SK-MEL-5 (cell line): ENCODE data around the gene MAN2B2. TPM values are rescaled to one million over a fixed set of nuclear protein-coding genes. Genes with fewer than 3 reads are reported as not detected.
"Not testable (repeated sequence)": the region's sequence is repeated elsewhere in the genome, so short reads cannot be mapped to it uniquely, and the experiment has no call there.

Experiments used
- DNase-seq: peaks from one replicate; pipeline ENCODE4 v3.0.0-alpha.2; 2016; ENCODE audit warnings: low read depth, low spot score
- in situ Hi-C: cut with HindIII; loops from 2 replicates; pipeline ENCODE4 v1.10.0; 2016; ENCODE audit warnings: low sequenced_read_pairs, high pct_unique_total_duplicates, low pct_unique_long_range_greater_than_20kb
- total RNA-seq: library from RNA; depleted of rRNA; stranded (reverse); fragments of >200 nt; shearing (Covaris generic); gene quantifications from 2 replicates; pipeline ENCODE4 v1.2.3, GENCODE V29; 2014

Gene MAN2B2
- total RNA-seq, 1 experiment from 2014 or later, result 12.4 TPM

- in situ Hi-C loops, result no loop called here
- no peak for DNase-seq
Observed at GRCh38 chr4:6619116-6619465, 44.1 kb downstream of the MAN2B2 start.

DNA sequence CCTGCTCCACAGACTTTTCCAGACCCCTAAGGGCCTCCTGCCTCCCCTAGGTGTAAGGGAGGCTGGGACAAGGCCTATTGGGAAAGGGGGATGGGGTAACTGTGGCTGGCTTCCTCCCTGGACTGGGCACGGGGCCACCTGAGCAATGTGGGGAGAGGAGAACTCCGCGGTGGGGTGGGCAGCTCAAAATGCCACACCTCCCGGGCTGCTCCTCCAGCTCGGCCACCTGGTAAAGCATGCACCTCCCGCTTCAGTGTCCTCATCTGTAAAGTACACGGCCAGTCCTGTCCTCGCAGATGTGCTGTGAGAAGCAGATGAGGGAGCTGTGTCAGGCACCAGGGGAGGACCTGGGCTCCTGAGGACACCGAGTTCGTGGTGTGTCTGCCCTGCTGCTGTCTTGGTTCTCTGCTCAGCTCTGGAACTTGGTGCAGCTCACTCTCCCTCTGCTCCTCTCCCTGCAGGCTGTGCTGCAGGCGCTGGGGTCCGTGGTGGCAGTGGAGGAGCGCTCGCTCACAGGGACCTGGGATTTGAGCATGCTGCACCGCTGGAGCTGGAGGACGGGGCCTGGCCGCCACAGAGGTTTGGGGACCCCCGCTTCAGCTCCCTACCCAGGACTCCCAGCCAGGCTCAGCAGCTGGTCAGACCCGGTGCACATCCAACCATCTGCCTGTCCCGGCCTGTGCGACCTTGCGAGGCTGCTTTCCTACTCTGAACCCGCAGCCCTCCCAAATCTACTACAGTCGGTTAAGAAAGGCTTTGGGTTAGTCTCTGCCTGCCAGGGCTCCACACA, 44.7 kb downstream of the MAN2B2 start:
- no peak for DNase-seq
- in situ Hi-C loops, result no loop called here

GRCh38 chr4:6620296-6620695, 45.3 kb downstream of the MAN2B2 start:
- in situ Hi-C loops, result no loop called here
- no peak for DNase-seq

DNA sequence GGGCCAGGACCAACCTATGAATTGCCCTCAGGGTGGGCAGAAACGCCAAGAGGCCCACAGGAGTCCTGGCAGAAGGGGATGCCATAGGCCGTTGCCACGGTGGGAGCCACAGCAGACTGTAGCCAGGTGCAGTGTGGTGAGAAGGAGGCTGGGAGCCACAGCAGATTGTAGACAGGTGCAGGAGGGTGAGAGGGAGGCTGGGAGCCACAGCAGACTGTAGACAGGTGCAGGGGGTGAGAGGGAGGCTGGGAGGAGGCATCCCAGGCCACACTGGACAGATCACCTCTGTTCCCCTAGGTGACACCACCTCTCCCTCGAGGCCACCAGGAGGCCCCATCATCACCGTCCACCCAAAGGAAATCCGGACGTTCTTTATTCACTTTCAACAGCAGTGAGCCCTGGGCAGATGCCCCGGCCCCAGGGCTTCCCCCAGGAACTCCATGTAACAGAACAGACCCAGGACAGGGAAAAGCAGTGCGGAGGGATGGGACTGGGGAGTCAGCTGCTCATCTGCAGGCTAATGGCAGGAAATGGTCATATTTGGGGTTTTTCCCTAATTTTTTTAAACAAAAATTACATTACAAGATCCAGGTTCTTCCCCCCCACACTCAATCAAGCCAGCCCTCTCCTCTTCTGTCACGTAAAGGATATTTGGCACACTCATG, 46.0 kb downstream of the MAN2B2 start:
- DNase-seq, result no peak
- in situ Hi-C loops, result no loop called here

GRCh38 chr4:6621556-6621927, 46.6 kb downstream of the MAN2B2 start:
- in situ Hi-C loops, result no loop called here
- no peak for DNase-seq

DNA sequence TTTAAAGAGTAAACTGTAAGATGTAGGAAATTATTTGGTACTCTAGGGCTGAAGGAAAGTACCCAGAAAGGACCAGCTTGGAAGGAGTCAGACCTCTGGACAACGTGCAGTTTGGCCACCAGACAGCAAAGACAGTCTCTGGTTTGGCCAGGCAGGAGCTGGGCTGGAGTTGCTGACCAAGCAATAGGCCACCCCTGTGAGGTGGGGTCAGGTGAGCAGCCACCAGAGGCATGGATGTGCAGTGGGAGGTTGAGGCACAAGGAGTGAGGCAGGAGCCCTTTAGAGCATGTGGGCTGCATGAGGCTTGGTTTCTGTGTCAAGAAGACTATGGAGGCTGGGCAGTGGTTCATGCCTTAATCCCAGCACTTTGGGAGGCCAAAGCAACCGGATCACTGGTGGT, 47.8 kb downstream of the MAN2B2 start:
- DNase-seq, result no peak
- in situ Hi-C loops, result no loop called here

- DNase-seq, result no peak
- in situ Hi-C loops, result no loop called here
Observed at GRCh38 chr4:6625256-6625655, 50.3 kb downstream of the MAN2B2 start.

DNA sequence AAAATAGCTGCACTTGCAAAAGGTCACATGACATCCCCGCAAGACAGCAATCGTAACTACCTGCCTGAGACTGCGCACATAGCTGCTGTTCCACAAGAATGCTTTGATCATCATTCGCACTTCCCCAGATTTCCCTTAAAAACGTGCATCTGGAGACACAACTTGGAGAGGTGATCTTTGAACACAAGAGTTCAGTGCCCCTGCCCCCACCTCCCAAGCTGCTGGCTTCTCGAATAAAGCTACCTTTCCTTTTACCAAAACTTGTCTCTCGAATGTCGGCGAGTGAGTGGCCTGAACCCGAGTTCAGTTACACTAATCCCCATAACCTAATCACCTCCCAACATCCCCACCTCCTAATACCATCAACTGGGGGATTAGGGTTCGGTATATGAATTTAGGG, 51.1 kb downstream of the MAN2B2 start:
- no peak for DNase-seq
- in situ Hi-C loops, result no loop called here

- DNase-seq, result no peak
- in situ Hi-C loops, result no loop called here
Observed at GRCh38 chr4:6627832-6628231, 52.8 kb downstream of the MAN2B2 start.

GRCh38 chr4:6628484-6628883, 53.5 kb downstream of the MAN2B2 start:
- DNase-seq, in situ Hi-C loops: not testable (repeated sequence)

DNA sequence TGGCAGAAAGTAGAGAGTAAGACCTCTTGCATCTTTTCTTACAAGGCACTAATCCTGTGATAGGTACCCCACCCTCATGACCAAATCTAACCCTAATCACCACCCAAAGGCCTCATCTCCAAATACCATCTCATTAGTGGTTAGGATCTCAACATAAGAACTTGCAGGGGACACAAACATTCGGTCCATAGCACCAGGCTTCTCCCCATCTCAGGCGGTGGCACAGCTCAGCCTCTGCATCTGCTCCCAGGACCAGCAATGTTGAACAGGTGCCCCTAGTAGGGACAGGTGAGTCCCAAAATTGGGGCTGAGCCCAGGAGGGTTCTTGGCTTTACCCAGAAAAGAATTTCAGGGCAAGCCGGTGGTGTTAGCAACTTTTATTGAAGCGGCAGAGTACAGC, 57.1 kb downstream of the MAN2B2 start:
- in situ Hi-C loops, result no loop called here
- DNase-seq, result no peak

DNA sequence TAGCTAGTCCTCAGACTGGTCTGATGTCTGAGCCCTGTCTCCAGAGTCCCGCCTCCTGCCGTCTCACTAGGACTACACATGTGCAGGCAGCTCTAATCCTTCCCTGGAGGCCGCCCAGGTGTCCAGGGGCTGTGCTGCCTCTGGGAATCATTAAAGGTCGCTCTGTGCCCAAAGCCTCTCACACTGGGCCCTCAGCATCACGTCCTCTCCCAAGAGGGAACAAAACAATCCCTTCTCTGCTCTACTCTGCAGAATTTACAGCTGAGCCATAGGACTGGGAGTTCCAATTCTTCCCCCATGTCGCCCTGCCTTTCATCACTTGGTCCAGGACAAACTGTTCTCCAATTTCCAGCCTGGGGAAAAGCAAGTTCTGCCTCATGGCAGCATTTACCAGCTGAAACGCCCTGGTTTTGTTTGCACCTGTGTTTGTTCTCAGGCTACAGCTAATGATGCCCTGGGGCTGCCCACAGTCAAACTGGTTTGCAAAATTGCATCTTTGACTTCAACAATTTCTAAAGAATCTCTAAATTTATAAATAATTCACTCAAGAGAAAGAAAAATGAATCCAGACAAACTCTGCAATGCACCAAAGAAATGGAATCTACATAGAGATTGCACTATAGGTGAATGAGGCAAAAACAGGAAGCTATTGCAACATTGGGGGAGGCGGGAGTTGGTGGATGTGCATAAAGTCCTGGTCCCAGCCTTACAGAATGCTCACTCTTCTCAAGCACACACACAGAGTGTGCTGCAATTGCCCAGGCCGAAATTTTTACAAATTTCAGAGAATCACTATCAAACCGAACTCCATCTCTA, 58.3 kb downstream of the MAN2B2 start:
- DNase-seq, result no peak
- in situ Hi-C loops, result no loop called here

GRCh38 chr4:6634746-6635145, 59.8 kb downstream of the MAN2B2 start:
- no peak for DNase-seq
- in situ Hi-C loops, result no loop called here

- in situ Hi-C loops, result no loop called here
- DNase-seq, result no peak
Observed at GRCh38 chr4:6639137-6639680, 64.2 kb downstream of the MAN2B2 start.

- peak; percentile 90 for DNase-seq
- in situ Hi-C loops, result no loop called here
Observed at GRCh38 chr4:6640292-6641163, 65.5 kb downstream of the MAN2B2 start, which contains the start of gene MRFAP1. TSS of gene MRFAP1 (plus strand) at chr4:6640685. CDS start at chr4:6640863, 178 bp downstream.

- no peak for DNase-seq
- in situ Hi-C loops, result no loop called here
Observed at GRCh38 chr4:6641164-6641970, 66.4 kb downstream of the MAN2B2 start.

GRCh38 chr4:6641971-6642320, 67.0 kb downstream of the MAN2B2 start:
- DNase-seq, result no peak
- in situ Hi-C loops, result no loop called here
